Right atrium auricular region (tissue), 2 donors: ENCODE results near the gene CSMD2. TPM values are rescaled to one million over a fixed set of nuclear protein-coding genes. Genes with fewer than 3 reads are reported as not detected.

Experiments
- DNase-seq: peaks from one replicate; pipeline ENCODE4 v3.0.0-alpha.2; 2019; ENCODE audit warnings: low spot score
- H3K27ac ChIP-seq, 2 donors: fragments of 200-600 bp; sonication (generic); 1 replicate in 1 of 2; 2 replicates in 1 of 2; pipeline ENCODE4 v1.5.1; 2016 to 2019
- H3K27me3 ChIP-seq, 2 donors: fragments of 200-600 bp; sonication (generic); one replicate each; pipeline versions ENCODE4 v1.5.1 to v1.6.0; 2017 to 2019
- H3K36me3 ChIP-seq: fragments of 200-600 bp; sonication (generic); one replicate; pipeline ENCODE4 v1.5.1; 2016
- H3K4me1 ChIP-seq, 2 donors: fragments of 200-600 bp; sonication (generic); one replicate each; pipeline versions ENCODE4 v1.5.1 to v1.6.0; 2017 to 2019
- H3K4me3 ChIP-seq, 2 donors: fragments of 200-600 bp; sonication (generic); 1 replicate in 1 of 2; 2 replicates in 1 of 2; pipeline ENCODE4 v1.5.1; 2017 to 2019; ENCODE audit warnings: mild to moderate bottlenecking in 1 of 2, moderate library complexity in 1 of 2
- H3K9me3 ChIP-seq, 2 donors: fragments of 200-600 bp; sonication (generic); one replicate each; pipeline ENCODE4 v1.5.1; 2019
- total RNA-seq, 2 donors: library from RNA; depleted of rRNA; stranded (reverse); fragments of >200 nt; gene quantifications; one replicate each; pipeline ENCODE4 v1.1.0, GENCODE V29; 2016
- TF ChIP-seq, protein P1 (sequence below), 2 donors: fragments of 200-600 bp; sonication (generic); IDR thresholded peaks; one replicate each; pipeline ENCODE4 v1.5.1; 2019; ENCODE audit warnings: antibody characterized with exemption in 2 of 2

The CSMD2 gene
- total RNA-seq, 2 donors from 2014 or later: 0.39 to 0.44 TPM

DNA sequence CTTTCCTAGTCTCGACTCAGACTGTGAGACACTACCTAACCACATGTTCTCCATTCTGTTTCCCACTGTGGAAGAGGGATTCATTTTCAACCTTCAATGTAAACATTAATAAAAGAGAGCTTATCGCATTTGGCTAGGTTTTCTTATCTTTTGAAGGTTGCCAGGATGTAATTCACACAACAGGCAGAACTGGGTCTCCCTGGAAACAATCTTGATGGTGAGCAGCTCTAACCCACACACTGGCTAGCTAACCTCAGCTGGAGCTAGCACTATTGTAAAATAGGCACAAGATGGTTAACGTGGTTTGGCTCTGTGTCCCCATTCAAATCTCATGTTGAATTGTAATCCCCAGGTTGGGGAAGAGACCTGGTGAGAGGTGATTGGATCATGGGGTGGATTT lies 617.5 kb downstream of the CSMD2 start:
- no peak overlapping the region for H3K27ac ChIP-seq
- H3K4me3 ChIP-seq: no peak overlapping the region
- H3K9me3 ChIP-seq: peaks cover 0 to 10% of the 10 kb centered on the region in 2 donors
- TF ChIP-seq, protein P1, sequence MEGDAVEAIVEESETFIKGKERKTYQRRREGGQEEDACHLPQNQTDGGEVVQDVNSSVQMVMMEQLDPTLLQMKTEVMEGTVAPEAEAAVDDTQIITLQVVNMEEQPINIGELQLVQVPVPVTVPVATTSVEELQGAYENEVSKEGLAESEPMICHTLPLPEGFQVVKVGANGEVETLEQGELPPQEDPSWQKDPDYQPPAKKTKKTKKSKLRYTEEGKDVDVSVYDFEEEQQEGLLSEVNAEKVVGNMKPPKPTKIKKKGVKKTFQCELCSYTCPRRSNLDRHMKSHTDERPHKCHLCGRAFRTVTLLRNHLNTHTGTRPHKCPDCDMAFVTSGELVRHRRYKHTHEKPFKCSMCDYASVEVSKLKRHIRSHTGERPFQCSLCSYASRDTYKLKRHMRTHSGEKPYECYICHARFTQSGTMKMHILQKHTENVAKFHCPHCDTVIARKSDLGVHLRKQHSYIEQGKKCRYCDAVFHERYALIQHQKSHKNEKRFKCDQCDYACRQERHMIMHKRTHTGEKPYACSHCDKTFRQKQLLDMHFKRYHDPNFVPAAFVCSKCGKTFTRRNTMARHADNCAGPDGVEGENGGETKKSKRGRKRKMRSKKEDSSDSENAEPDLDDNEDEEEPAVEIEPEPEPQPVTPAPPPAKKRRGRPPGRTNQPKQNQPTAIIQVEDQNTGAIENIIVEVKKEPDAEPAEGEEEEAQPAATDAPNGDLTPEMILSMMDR (IDR thresholded peaks at IDR 0.05): no peak
- H3K4me1 ChIP-seq: no peaks in the 10 kb centered on the region
- H3K27me3 ChIP-seq: no peaks in the 10 kb centered on the region
- H3K36me3 ChIP-seq: no peaks in the 10 kb centered on the region
- DNase-seq: no peak

DNA sequence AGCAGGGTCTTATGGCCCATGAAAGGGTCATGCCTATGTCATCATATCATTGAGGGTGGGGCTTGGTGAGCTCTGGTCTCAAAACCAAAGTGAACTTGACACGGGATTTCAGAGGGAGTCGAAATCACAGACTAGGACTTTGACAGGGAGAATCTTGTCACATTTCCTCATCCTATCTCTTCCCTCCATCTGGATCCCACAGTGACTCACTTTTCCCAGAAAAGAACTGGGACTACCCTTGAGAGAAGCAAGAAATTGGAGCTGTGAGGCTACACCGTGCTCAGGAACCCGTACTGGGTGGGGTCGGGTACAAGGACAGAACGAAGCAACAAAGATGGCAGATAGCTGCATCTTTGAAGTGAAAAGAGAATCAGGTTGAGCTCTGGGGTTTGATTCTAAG lies 623.1 kb downstream of the CSMD2 start:
- no peaks in the 10 kb centered on the region for H3K36me3 ChIP-seq
- no peak for DNase-seq

DNA sequence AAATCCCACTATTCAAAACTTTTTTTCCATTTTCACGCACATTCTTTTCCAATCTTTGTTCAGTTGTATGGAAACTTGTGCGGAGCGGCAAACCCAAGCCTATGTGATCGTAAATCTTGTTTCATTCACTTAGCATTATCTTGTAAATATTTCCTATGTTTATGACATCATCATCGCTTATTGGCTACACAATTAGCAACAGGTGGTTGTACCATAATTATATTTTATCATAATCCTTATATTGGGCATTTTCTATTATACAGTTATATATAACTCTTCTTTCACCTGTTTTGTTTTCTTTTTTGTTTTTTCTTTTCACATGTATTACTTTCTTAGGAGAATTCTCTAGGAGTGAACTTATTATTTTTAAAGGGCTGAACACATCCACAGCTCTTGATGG lies 627.1 kb downstream of the CSMD2 start:
- DNase-seq: no peak
- Histone ChIP-seq H3K36me3 (no peaks in the 10 kb centered on the region), H3K4me1 (no peaks in the 10 kb centered on the region), H3K27me3 (no peaks in the 10 kb centered on the region), H3K9me3 (no peaks in the 10 kb centered on the region), H3K27ac (no peak overlapping the region), H3K4me3 (no peak overlapping the region)
- TF ChIP-seq, protein P1 (IDR thresholded peaks at IDR 0.05): no peak

More for the DNA sequence above, 623.1 kb downstream of the CSMD2 start:
- Histone ChIP-seq H3K27me3 (no peaks in the 10 kb centered on the region), H3K4me3 (no peak overlapping the region), H3K27ac (no peak overlapping the region), H3K9me3 (no peaks in the 10 kb centered on the region), H3K4me1 (no peaks in the 10 kb centered on the region)
- TF ChIP-seq, protein P1 (IDR thresholded peaks at IDR 0.05): no peak

DNA sequence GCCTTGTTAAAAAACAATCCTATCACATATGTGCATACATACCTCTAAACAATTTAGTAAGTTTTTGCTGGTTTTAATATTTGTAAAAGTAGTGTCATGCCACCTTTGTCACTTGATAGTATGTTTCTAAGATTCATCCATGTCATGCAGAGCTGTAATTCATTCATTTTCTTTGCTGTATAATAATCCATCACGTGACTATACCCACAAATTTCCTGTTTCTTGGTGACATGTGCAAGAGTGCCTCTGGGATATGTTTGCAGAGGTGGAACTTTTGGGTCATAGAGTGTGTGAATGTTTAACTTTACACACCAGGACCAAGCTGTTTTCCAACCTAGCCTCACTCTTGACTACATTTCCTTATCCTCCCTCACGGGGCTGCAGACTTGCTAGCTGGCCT lies 629.7 kb downstream of the CSMD2 start:
- DNase-seq: no peak
- no peaks in the 10 kb centered on the region for H3K27me3 ChIP-seq
- H3K4me3 ChIP-seq: no peak overlapping the region
- no peaks in the 10 kb centered on the region for H3K36me3 ChIP-seq
- H3K27ac ChIP-seq: no peak overlapping the region
- TF ChIP-seq, protein P1 (IDR thresholded peaks at IDR 0.05): no peak
- no peaks in the 10 kb centered on the region for H3K4me1 ChIP-seq
- no peaks in the 10 kb centered on the region for H3K9me3 ChIP-seq

DNA sequence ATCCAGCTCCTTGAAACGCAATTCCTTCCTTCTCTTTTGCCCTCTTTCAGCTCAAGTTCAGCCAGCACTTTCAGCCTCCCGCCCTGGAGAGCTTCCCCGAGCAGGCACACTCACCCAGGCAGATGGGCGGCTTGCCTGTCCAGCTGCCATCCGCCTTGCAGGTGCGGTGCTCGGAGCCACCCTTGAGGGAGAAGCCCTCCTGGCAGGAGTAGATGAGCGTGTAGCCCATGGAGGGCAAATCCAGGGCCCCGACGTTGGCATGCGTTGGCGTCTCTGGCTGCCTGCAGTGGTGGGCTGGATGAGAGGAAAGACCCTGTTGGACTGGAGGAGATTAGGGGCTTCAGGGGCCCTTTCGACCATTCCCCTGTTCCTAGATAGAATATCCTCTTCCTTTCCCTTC lies 632.1 kb downstream of the CSMD2 start:
- TF ChIP-seq, protein P1 (IDR thresholded peaks at IDR 0.05): no peak
- Histone ChIP-seq H3K27me3 (no peaks in the 10 kb centered on the region), H3K4me3 (no peak overlapping the region), H3K36me3 (no peaks in the 10 kb centered on the region), H3K4me1 (no peaks in the 10 kb centered on the region), H3K9me3 (no peaks in the 10 kb centered on the region), H3K27ac (no peak overlapping the region)
- no peak for DNase-seq

DNA sequence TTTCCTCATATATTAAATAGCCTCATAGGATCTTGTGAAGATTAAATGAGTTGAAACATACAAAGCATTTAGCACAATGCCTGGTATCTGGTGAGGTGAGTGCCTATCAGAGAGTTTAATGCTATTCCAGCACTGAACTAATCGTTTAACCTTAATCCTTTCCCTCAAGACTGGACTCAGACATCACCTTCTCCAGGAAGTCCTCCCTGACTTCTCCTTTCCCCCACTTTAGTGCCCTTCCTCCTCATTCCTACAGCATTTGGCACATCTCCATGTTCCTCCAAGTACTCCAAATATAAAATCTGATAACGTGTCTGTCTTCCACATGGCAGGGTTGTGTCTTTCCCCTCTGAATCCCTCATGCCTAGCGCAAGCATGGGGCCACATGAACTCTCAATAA lies 632.8 kb downstream of the CSMD2 start:
- H3K36me3 ChIP-seq: no peaks in the 10 kb centered on the region
- H3K4me3 ChIP-seq: no peak overlapping the region
- H3K27ac ChIP-seq: no peak overlapping the region
- TF ChIP-seq, protein P1 (IDR thresholded peaks at IDR 0.05): no peak
- H3K9me3 ChIP-seq: no peaks in the 10 kb centered on the region
- no peaks in the 10 kb centered on the region for H3K27me3 ChIP-seq
- DNase-seq: no peak
- no peaks in the 10 kb centered on the region for H3K4me1 ChIP-seq
